GM19452 (cell line): ENCODE data around the gene RCAN2.

Source experiments
- ATAC-seq: cut with Tn5 transposase; IDR thresholded peaks from one replicate; pipeline ENCODE4 v1.9.1; 2021; ENCODE audit not compliant: unreplicated experiment

The RCAN2 gene

GRCh38 chr6:46220352-46221221 lies 270.7 kb downstream of the RCAN2 start:
- ATAC-seq, result peak; percentile 68

GRCh38 chr6:46219661-46220060 lies 271.6 kb downstream of the RCAN2 start:
- ATAC-seq, result no peak

- no peak for ATAC-seq
Measured at GRCh38 chr6:46218457-46218856, 272.8 kb downstream of the RCAN2 start.

DNA sequence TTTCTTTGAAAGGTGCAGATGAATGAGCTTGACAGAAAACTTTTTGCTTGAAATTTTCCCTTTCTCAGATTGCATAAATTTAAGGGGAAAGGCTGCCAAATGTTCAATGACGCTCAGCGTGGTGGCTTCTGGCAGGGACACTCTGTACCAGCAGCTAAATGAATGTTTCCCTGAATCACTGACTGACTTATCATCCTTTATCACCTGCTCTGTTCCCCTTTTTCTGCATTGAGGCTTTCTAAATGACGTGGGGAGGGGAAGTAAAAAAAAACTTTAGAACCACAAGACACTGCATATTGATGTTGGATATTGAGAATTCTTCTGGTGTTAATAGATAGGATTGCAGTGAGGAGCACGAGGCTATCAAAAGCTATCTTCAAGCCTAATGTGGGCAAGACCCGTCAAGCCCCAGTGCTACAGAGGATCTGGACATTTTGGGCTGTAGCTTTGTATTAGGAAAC lies 273.5 kb downstream of the RCAN2 start:
- peak; percentile 56 for ATAC-seq

GRCh38 chr6:46216879-46217278 lies 274.4 kb downstream of the RCAN2 start:
- no peak for ATAC-seq

DNA sequence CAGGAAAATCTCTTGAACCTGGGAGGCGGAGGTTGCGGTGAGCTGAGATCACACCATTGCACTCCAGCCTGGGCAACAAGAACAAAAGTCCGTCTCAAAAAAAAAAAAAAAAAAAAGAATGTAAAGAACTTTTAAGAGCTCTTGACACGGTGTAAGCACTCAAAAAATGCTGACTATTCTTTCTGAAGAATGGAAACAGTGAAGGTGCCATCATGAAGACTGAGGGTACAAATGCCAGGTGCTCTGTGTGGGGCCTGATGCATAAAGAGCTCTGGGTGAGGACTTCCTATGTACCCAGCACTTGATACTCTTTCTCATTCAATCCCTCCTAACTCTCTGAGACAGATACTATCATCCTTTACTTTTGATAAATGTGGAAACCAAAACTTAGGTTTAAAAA lies 275.5 kb downstream of the RCAN2 start:
- ATAC-seq, result no peak

- no peak for ATAC-seq
Measured at GRCh38 chr6:46215213-46215612, 276.0 kb downstream of the RCAN2 start.

- ATAC-seq, result no peak
Measured at GRCh38 chr6:46211917-46212316, 279.3 kb downstream of the RCAN2 start.

DNA sequence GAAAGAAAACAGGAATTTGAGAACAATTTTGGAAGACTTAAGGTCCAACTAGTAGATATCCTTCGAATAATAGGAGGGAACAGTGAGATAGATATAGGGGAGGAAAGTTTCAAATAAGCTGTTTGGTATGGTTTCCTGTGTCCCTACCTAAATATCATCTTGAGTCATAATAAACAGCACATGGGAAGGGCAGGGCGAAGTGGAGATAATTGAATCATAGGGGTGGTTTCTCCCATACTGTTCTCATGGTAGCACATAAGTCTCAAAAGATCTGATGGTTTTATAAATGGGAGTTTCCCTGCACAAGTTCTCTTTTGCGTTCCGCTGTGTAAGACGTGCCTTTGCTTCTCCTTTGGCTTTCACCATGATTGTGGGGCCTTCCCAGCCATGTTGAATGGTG lies 281.0 kb downstream of the RCAN2 start:
- ATAC-seq, result no peak

GRCh38 chr6:46208303-46208702 lies 282.9 kb downstream of the RCAN2 start:
- ATAC-seq, result no peak

- ATAC-seq, result no peak
Measured at GRCh38 chr6:46207174-46207573, 284.1 kb downstream of the RCAN2 start.

DNA sequence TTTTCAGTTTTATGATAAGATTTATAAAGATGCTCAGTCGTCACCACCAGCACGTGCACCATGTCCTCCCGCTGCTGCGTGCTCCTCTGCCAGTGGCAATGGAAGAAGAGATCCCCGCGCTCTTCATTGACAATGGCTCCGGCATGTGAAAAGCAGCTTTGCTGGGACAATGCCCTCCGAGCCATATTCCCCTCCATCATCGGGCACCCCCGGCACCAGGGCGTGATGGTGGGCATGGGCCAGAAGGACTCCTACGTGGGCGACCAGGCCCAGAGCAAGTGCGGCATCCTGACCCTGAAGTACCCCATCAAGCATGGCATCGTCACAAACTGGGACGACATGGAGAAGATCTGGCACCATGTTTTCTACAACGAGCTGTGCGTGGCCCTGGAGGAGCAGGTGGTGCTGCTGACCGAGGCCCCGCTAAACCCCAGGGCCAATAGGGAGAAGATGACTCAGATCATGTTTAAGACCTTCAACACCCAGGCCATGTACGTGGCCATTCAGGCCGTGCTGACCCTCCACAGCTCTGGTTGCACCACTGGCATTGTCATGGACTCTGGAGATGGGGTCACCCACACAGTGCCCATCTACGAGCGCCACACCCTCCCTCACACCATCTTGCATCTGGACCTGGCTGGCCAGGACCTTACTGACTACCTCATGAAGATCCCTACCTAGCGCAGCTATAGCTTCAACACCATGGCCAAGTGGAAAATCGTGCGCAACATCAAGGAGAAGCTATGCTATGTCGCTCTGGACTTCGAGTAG lies 286.2 kb downstream of the RCAN2 start:
- no peak for ATAC-seq

GRCh38 chr6:46203391-46204177 lies 287.7 kb downstream of the RCAN2 start:
- no peak for ATAC-seq

DNA sequence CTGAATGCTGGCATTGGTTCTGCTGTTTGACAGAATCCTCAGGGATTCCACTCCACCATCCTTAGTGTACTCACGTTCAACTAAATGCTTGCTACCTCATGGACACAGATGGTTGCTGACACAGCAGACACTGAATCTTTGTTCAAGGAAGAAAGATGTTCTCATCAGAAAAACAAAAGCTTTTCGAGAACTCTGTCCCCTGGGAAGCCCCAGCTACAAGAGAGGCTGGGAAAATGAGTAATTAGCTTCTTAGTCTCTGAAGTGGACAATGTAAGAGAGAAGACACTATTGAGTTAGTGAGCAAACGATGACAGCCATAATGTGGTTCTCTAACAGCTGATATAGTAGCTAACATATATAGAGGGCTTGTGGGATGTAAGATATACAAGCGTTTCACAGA lies 289.5 kb downstream of the RCAN2 start:
- no peak for ATAC-seq

DNA sequence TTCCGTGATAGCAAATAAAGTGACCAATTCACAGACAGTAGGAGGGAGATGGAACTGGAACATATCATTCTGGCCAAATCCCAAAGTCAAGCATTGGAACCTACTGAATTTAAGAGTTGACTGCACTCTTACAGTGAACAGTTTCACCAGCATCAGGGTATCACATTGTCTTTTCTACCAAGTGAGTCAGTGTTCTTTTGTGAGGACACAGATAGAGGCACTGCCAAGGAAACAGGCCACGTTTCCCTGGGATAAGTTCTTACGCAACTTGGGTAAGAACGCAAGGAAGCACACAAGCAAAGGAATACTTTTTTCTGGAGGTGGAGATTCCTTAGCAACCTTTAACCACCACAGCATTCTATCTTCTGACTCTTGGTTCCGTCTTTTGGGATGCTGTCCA lies 291.9 kb downstream of the RCAN2 start:
- no peak for ATAC-seq

GRCh38 chr6:46191961-46192360 lies 299.3 kb downstream of the RCAN2 start:
- ATAC-seq, result no peak

DNA sequence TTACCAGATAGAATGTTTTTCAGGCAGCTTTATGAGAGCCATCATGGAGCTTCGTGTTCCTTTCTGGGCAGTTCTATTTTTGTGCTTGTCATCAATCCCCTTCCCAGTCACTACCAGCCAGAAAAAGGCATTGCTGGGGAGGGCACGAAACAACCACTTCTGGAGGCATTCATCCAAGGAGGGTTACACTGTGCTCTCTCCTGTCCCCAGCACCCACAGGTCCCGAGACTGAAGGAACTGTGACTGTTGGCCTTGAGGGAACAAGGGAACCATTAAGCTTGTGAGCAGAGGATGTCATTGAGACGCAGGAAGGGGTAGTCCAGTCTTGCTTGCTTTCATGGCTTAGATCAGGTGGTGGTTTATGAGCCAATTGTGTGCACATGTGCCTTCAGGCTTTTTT lies 300.4 kb downstream of the RCAN2 start:
- no peak for ATAC-seq

DNA sequence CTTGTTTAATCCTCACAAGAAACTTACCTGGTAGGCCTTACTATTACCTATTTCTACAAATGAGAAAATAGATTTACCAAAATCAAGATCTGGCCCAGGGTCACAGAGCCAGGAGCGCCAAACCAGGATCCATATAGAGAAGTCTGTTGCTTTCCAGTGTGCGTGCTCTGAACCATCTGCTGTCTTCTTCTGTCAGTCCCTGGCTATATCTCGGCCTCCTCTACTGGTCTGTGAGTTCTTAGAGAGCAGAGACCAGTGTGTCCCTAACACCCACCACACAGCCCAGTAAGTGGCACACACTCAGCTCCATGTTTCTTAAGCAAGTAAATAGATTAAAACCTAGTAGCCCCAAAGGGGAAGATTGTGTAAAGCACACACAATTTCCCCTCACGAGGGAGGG lies 301.5 kb downstream of the RCAN2 start:
- ATAC-seq, result no peak

- ATAC-seq, result no peak
Measured at GRCh38 chr6:46186583-46186982, 304.7 kb downstream of the RCAN2 start.

GRCh38 chr6:46184114-46184513 lies 307.1 kb downstream of the RCAN2 start:
- ATAC-seq, result no peak

- no peak for ATAC-seq
Measured at GRCh38 chr6:46175976-46176375, 315.3 kb downstream of the RCAN2 start.
